ENCODE data around the gene ASPHD2.
"Not testable (repeated sequence)": the region's sequence is repeated elsewhere in the genome, so short reads cannot be mapped to it uniquely, and the experiment has no call there.

Gene ASPHD2

DNA sequence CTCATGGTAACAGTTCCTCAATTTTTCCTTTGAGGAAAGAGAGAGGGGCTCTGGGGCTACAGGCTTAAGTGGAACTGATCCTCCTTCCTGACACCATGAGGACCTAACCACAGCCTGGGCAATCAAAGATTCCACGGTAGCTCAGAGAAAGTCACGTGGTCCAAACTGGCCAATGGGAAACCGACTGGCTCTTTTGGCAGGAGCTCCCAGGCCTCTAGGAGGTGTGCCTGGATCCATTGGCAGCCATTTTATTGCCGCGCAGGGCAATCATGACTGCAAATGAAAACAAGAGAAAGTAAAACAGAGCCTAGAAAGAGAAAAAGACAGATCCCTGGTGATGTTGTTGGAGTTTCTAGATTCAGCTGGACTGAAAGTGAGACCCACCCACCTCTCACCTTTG lies 27.3 kb upstream of the ASPHD2 start:
- H3K9me3 ChIP-seq (ENCODE audit: low read length) = no peaks in the 10 kb centered on the region
- no peaks in the 10 kb centered on the region for H3K9me2 ChIP-seq (ENCODE audit: low read depth, low read length)
- H3K27ac ChIP-seq (ENCODE audit: low read depth, low read length, poor library complexity, severe bottlenecking) = no peak overlapping the region
- H3K79me2 ChIP-seq (ENCODE audit: insufficient read depth, low read length) = no peaks in the 10 kb centered on the region
- no peaks in the 10 kb centered on the region for H4K20me1 ChIP-seq (ENCODE audit: insufficient read depth, low read length)
- peaks cover 5% of the 10 kb centered on the region for H3K4me1 ChIP-seq (ENCODE audit: insufficient read depth, low read length, severe bottlenecking)
- H3F3A ChIP-seq (ENCODE audit: insufficient read depth, low read length) = no peaks in the 10 kb centered on the region
- no peak overlapping the region for H2AFZ ChIP-seq (ENCODE audit: low read length)
- no peaks in the 10 kb centered on the region; the same call in 1 of the 2 replicates for H3K27me3 ChIP-seq (ENCODE audit: insufficient read depth, low read length)
- H3K4me3 ChIP-seq (ENCODE audit: low read depth, low read length, poor library complexity, severe bottlenecking) = no peak overlapping the region
- TF ChIP-seq, protein P1, sequence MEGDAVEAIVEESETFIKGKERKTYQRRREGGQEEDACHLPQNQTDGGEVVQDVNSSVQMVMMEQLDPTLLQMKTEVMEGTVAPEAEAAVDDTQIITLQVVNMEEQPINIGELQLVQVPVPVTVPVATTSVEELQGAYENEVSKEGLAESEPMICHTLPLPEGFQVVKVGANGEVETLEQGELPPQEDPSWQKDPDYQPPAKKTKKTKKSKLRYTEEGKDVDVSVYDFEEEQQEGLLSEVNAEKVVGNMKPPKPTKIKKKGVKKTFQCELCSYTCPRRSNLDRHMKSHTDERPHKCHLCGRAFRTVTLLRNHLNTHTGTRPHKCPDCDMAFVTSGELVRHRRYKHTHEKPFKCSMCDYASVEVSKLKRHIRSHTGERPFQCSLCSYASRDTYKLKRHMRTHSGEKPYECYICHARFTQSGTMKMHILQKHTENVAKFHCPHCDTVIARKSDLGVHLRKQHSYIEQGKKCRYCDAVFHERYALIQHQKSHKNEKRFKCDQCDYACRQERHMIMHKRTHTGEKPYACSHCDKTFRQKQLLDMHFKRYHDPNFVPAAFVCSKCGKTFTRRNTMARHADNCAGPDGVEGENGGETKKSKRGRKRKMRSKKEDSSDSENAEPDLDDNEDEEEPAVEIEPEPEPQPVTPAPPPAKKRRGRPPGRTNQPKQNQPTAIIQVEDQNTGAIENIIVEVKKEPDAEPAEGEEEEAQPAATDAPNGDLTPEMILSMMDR (IDR thresholded peaks at IDR 0.05; ENCODE audit: low read length) = no peak
- no peak for TF ChIP-seq EZH2 (IDR thresholded peaks at IDR 0.05; ENCODE audit: borderline replicate concordance, low read length)
- no peak overlapping the region for H3K4me2 ChIP-seq (ENCODE audit: low read length)
- H3K36me3 ChIP-seq (ENCODE audit: insufficient read depth, low read length) = no peaks in the 10 kb centered on the region
- no peak overlapping the region for H3K9ac ChIP-seq (ENCODE audit: low read length)

DNA sequence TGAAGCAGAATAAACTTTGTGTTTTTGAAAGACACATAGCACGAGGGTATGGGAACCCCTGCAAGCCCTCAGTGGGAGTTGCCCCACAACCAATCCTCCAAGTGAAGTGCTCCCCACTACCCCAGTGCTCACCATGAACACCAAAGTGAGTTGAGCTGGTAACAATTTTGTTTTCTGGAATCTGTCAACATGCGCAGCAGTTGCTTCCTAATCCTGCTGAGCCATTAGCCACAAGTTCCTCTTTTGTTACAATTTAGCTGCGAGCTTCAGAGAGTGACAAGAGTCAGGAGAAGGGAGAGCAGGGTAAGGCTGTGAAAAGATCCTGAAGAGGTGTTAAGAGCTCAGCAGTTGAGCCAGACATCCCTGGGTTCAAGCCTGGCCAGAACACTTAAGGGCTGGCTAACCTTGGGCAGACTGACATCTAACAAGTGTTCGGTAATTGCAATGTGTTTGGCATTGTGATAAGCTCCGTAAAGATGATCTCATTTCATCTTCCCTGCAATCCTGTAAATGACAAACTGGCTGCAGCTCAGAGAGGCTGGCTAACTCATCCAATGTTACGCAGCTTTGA lies 24.1 kb upstream of the ASPHD2 start:
- Histone ChIP-seq H2AFZ (ENCODE audit: low read length) (no peak overlapping the region), H3F3A (ENCODE audit: insufficient read depth, low read length) (no peaks in the 10 kb centered on the region), H3K4me3 (ENCODE audit: low read depth, low read length, poor library complexity, severe bottlenecking) (no peak overlapping the region), H3K27me3 (ENCODE audit: insufficient read depth, low read length) (no peaks in the 10 kb centered on the region; the same call in 1 of the 2 replicates), H3K79me2 (ENCODE audit: insufficient read depth, low read length) (no peaks in the 10 kb centered on the region), H3K4me2 (ENCODE audit: low read length) (no peak overlapping the region), H3K9me3 (ENCODE audit: low read length) (no peaks in the 10 kb centered on the region), H3K27ac (ENCODE audit: low read depth, low read length, poor library complexity, severe bottlenecking) (no peak overlapping the region), H4K20me1 (ENCODE audit: insufficient read depth, low read length) (no peaks in the 10 kb centered on the region), H3K9me2 (ENCODE audit: low read depth, low read length) (no peaks in the 10 kb centered on the region), H3K9ac (ENCODE audit: low read length) (no peak overlapping the region), H3K36me3 (ENCODE audit: insufficient read depth, low read length) (no peaks in the 10 kb centered on the region), H3K4me1 (ENCODE audit: insufficient read depth, low read length, severe bottlenecking) (peaks cover 3% of the 10 kb centered on the region)
- TF ChIP-seq, protein P1 (IDR thresholded peaks at IDR 0.05; ENCODE audit: low read length) = no peak

DNA sequence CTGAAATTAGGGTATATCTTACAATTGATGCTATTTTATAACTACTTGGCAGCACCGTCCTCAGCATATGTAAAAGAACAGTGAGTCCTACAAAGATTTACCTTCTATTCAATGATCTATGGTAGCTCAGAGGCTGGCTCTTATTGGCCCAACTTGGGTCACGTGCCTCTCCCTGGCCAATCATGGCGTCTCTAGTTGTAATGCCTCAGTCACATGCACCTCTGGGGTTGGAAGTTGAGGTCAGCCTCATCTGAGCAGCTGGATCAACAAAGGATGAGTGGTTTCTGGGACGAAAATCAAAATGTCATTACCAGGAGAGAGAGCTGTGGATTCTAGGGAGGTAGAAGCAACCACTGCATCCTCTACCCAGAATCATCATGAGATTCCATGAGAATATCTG lies 22.9 kb upstream of the ASPHD2 start:
- no peak for TF ChIP-seq EZH2 (IDR thresholded peaks at IDR 0.05; ENCODE audit: borderline replicate concordance, low read length)
- TF ChIP-seq, protein P1 (IDR thresholded peaks at IDR 0.05; ENCODE audit: low read length) = no peak
- no peak overlapping the region for H3K4me2 ChIP-seq (ENCODE audit: low read length)
- no peak overlapping the region for H2AFZ ChIP-seq (ENCODE audit: low read length)

DNA sequence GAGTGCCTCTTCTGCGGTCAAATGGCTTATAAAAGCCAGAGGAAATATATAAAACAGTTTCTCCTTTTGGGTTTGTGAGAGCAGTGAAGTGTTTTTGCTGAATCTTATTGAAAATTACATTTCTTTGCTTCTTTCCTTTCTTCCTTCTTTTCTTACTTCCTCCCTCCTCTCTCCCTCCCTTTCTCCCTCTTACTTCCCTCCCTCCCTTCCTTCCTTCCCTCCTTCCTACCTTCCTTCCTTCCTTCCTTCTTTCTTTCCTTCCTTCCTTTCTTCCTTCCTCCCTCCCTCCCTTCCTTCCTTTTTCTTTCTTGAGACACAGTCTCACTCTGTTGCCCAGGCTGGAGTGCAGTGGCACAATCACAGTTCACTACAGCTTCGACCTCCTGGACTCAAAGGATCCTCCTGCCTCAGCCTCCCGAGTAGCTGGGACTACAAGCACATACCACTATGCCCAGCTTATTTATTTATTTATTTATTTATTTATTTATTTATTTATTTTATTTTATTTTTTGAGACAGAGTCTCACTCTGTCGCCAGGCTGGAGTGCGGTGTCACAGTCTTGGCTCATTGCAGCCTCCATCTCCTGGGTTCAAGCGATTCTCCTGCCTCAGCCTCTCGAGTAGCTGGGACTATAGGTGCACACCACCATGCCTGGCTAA lies 20.4 kb upstream of the ASPHD2 start:
- not testable (repeated sequence) for H3K27me3 ChIP-seq (ENCODE audit: insufficient read depth, low read length); H3K79me2 ChIP-seq (ENCODE audit: insufficient read depth, low read length); H3K9me3 ChIP-seq (ENCODE audit: low read length); H3K9me2 ChIP-seq (ENCODE audit: low read depth, low read length); H3K4me3 ChIP-seq (ENCODE audit: low read depth, low read length, poor library complexity, severe bottlenecking); H3F3A ChIP-seq (ENCODE audit: insufficient read depth, low read length); H3K4me2 ChIP-seq (ENCODE audit: low read length); H3K9ac ChIP-seq (ENCODE audit: low read length); H2AFZ ChIP-seq (ENCODE audit: low read length); H3K4me1 ChIP-seq (ENCODE audit: insufficient read depth, low read length, severe bottlenecking); H3K27ac ChIP-seq (ENCODE audit: low read depth, low read length, poor library complexity, severe bottlenecking); H3K36me3 ChIP-seq (ENCODE audit: insufficient read depth, low read length); H4K20me1 ChIP-seq (ENCODE audit: insufficient read depth, low read length)

More for the DNA sequence above, 22.9 kb upstream of the ASPHD2 start:
- no peaks in the 10 kb centered on the region for H3K79me2 ChIP-seq (ENCODE audit: insufficient read depth, low read length)
- no peaks in the 10 kb centered on the region for H3K9me3 ChIP-seq (ENCODE audit: low read length)
- no peaks in the 10 kb centered on the region for H3K36me3 ChIP-seq (ENCODE audit: insufficient read depth, low read length)
- H3K27me3 ChIP-seq (ENCODE audit: insufficient read depth, low read length) = peaks cover 3% of the 10 kb centered on the region; the same call in 1 of the 2 replicates
- H4K20me1 ChIP-seq (ENCODE audit: insufficient read depth, low read length) = no peaks in the 10 kb centered on the region
- no peak overlapping the region for H3K27ac ChIP-seq (ENCODE audit: low read depth, low read length, poor library complexity, severe bottlenecking)
- no peaks in the 10 kb centered on the region for H3K4me1 ChIP-seq (ENCODE audit: insufficient read depth, low read length, severe bottlenecking)
- no peak overlapping the region for H3K9ac ChIP-seq (ENCODE audit: low read length)
- H3F3A ChIP-seq (ENCODE audit: insufficient read depth, low read length) = no peaks in the 10 kb centered on the region
- H3K9me2 ChIP-seq (ENCODE audit: low read depth, low read length) = no peaks in the 10 kb centered on the region
- H3K4me3 ChIP-seq (ENCODE audit: low read depth, low read length, poor library complexity, severe bottlenecking) = no peak overlapping the region

Data from OCI-LY1 (cell line).